HepG2 (cell line): Measurements from ENCODE around the gene PLVAP. TPM values are rescaled to one million over a fixed set of nuclear protein-coding genes. Genes with fewer than 3 reads are reported as not detected.

Experiments
- ATRX ChIP-seq: sonication (generic); formaldehyde crosslinking; IDR thresholded peaks from 2 replicates; pipeline ENCODE4 v1.4.0; 2020; ENCODE audit warnings: missing genetic modification reagents, borderline replicate concordance
- HDAC2 ChIP-seq: sonication (generic); formaldehyde crosslinking; IDR thresholded peaks from 2 replicates; pipeline ENCODE4 v1.4.0; 2020; ENCODE audit warnings: missing genetic modification reagents
- KLF16 ChIP-seq, 2 experiments: sonication (generic) in 1 of 2; formaldehyde crosslinking in 1 of 2; IDR thresholded peaks; 2 replicates each; pipeline versions ENCODE4 v1.6.1 to v1.8.0; 2016 to 2023; ENCODE audit warnings: missing genetic modification reagents in 2 of 2, missing compliant biosample characterization in 1 of 2
- LRRFIP1 ChIP-seq: sonication (generic); formaldehyde crosslinking; conservative IDR thresholded peaks from 2 replicates; pipeline ENCODE4 v1.4.0; 2020; ENCODE audit warnings: missing genetic modification reagents
- NBN ChIP-seq: fragments of 450-650 bp; conservative IDR thresholded peaks from 2 replicates; pipeline ENCODE4 v1.6.1; 2017
- REL ChIP-seq: sonication (generic); formaldehyde crosslinking; conservative IDR thresholded peaks from 2 replicates; pipeline ENCODE4 v1.8.0; 2022; ENCODE audit warnings: mild to moderate bottlenecking, missing genetic modification reagents, moderate library complexity
- RORA ChIP-seq: sonication (generic); formaldehyde crosslinking; IDR thresholded peaks from 2 replicates; pipeline ENCODE4 v1.5.0; 2020; ENCODE audit warnings: mild to moderate bottlenecking, missing genetic modification reagents, moderate library complexity
- TCF12 ChIP-seq, 2 experiments: fragments of 450-650 bp in 1 of 2; sonication (generic) in 1 of 2; formaldehyde crosslinking in 1 of 2; IDR thresholded peaks; 2 replicates each; pipeline versions ENCODE4 v1.6.1 to v1.8.0; 2017 to 2022; ENCODE audit warnings: antibody characterized with exemption in 1 of 2, mild to moderate bottlenecking in 1 of 2, missing genetic modification reagents in 1 of 2, moderate library complexity in 1 of 2
- TFE3 ChIP-seq: IDR thresholded peaks from 2 replicates; pipeline ENCODE4 v1.6.1; 2016
- ZFY ChIP-seq: sonication (generic); formaldehyde crosslinking; IDR thresholded peaks from 2 replicates; pipeline ENCODE4 v1.4.0; 2020; ENCODE audit warnings: missing genetic modification reagents
- ZNF136 ChIP-seq: sonication (generic); formaldehyde crosslinking; IDR thresholded peaks from 2 replicates; pipeline ENCODE4 v1.8.1; 2022; ENCODE audit warnings: low read depth, mild to moderate bottlenecking, moderate library complexity, missing genetic modification reagents
- ZNF232 ChIP-seq: sonication (generic); formaldehyde crosslinking; IDR thresholded peaks from 2 replicates; pipeline ENCODE4 v1.4.0; 2020; ENCODE audit warnings: missing genetic modification reagents, borderline replicate concordance
- ZNF24 ChIP-seq: fragments of 450-650 bp; IDR thresholded peaks from 2 replicates; pipeline ENCODE4 v1.6.1; 2017; ENCODE audit warnings: antibody characterized with exemption, mild to moderate bottlenecking
- ZNF30 ChIP-seq: sonication (generic); formaldehyde crosslinking; IDR thresholded peaks from 2 replicates; pipeline ENCODE4 v1.5.0; 2020; ENCODE audit warnings: mild to moderate bottlenecking, missing genetic modification reagents
- ZNF331 ChIP-seq: sonication (generic); formaldehyde crosslinking; IDR thresholded peaks from 2 replicates; pipeline ENCODE4 v1.4.0; 2020; ENCODE audit warnings: missing genetic modification reagents
- ZNF337 ChIP-seq: sonication (generic); formaldehyde crosslinking; IDR thresholded peaks from 2 replicates; pipeline ENCODE4 v1.5.1; 2020; ENCODE audit warnings: missing genetic modification reagents, low read depth, mild to moderate bottlenecking, borderline replicate concordance
- ZNF33A ChIP-seq: sonication (generic); formaldehyde crosslinking; IDR thresholded peaks from 2 replicates; pipeline ENCODE4 v1.5.1; 2020; ENCODE audit warnings: missing genetic modification reagents, mild to moderate bottlenecking, moderate library complexity, borderline replicate concordance
- ZNF34 ChIP-seq: sonication (generic); formaldehyde crosslinking; IDR thresholded peaks from 2 replicates; pipeline ENCODE4 v1.4.0; 2020; ENCODE audit warnings: mild to moderate bottlenecking, missing genetic modification reagents, borderline replicate concordance
- ZNF564 ChIP-seq: sonication (generic); formaldehyde crosslinking; IDR thresholded peaks from 2 replicates; pipeline ENCODE4 v1.8.1; 2023; ENCODE audit warnings: mild to moderate bottlenecking, missing genetic modification reagents
- ZNF572 ChIP-seq: sonication (generic); formaldehyde crosslinking; IDR thresholded peaks from 2 replicates; pipeline ENCODE4 v1.5.1; 2020; ENCODE audit warnings: mild to moderate bottlenecking, missing genetic modification reagents
- polyA plus RNA-seq, 8 experiments: library from polyadenylated mRNA; depleted of rRNA in 3 of 8; stranded (reverse) in 7 of 8; unstranded in 1 of 8; fragments of >200 nt; fragmentation: Illumina TruSeq in 4 of 8; extraction: Trizol in 4 of 8; gene quantifications; 2 replicates each; pipeline versions ENCODE4 v1.2.1 to v1.2.3, GENCODE V29; 2011 to 2016; ENCODE audit warnings: low read depth in 4 of 8, missing spikeins in 1 of 8, mixed read lengths in 1 of 8; ENCODE audit not compliant: insufficient read depth in 1 of 8
- total RNA-seq, 5 experiments: library from RNA; depleted of rRNA; stranded (reverse); fragments of >200 nt; fragmentation: Illumina TruSeq; extraction: Trizol; gene quantifications; 2 replicates each; pipeline ENCODE4 v1.2.3, GENCODE V29; 2016; ENCODE audit warnings: low read depth in 1 of 5
- TF ChIP-seq, protein P1 (sequence below): IDR thresholded peaks from 2 replicates; pipeline ENCODE4 v1.6.1; 2016; ENCODE audit warnings: low read depth, missing genetic modification reagents, missing compliant biosample characterization

The PLVAP gene
- total and polyA plus RNA-seq, 2 of the 13 experiments (the other 11 are each of a cell fraction or from before 2014, with no cell fraction given): 0.26 TPM; not detected in 1

DNA sequence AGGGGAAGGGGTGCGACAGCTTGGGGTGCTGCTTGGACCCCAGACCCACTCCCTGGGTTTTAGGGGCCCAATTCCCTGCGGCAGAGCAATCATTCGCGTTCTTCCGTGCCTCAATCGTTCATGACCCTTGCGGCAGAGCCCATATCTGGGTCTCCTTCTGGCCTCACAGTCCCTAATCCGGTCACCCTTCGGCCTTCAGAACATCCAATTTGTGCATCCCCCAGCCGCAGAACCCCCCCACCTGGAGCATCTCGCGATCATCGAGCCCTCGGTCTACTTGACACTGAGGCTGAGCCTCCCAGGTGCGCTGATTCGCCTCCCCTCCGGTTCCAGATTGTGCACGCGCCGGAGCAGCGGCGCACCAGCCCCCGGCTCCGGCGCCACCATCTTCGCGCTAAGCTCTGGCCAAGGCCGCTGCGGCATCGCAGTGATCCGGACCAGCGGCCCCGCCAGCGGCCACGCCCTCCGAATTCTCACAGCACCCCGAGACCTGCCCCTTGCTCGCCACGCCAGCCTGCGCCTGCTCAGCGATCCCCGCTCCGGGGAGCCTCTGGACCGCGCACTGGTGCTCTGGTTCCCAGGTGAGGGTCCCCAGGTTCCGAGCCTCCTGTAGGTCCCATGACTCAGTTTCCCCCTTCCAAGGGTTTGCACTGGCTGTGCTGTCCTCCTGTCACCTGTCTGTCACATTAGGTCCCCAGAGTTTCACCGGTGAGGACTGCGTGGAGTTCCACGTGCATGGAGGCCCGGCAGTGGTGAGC is 39.3 kb downstream of the PLVAP start (continued):
- TF ChIP-seq LRRFIP1 (CRISPR knock-in tag): no peak
- TF ChIP-seq ZNF232 (CRISPR knock-in tag): no peak
- no peak for TF ChIP-seq TCF12 (IDR thresholded peaks at IDR 0.05)
- no peak for TF ChIP-seq TCF12 (CRISPR knock-in tag; IDR thresholded peaks at IDR 0.05)
- TF ChIP-seq REL (CRISPR knock-in tag): 0 out of 2 replicates have a peak, but pooled peaks have one; percentile 54
- 0 out of 2 replicates have a peak, but pooled peaks have one; percentile 3 for TF ChIP-seq ZFY
- 0 out of 2 replicates have a peak, but pooled peaks have one; percentile 10 for TF ChIP-seq ZNF337 (CRISPR knock-in tag)
- TF ChIP-seq ZNF564 (CRISPR knock-in tag): no peak
- TF ChIP-seq ZNF572: 0 out of 2 replicates have a peak, but pooled peaks have one; percentile 35
- no peak for TF ChIP-seq HDAC2 (CRISPR knock-in tag)
- no peak for TF ChIP-seq NBN
- no peak for TF ChIP-seq ZNF24
- TF ChIP-seq KLF16 (CRISPR knock-in tag; IDR thresholded peaks at IDR 0.05): no peak
- TF ChIP-seq TFE3: no peak
- TF ChIP-seq ATRX (CRISPR knock-in tag): no peak
- TF ChIP-seq RORA (CRISPR knock-in tag): no peak
- TF ChIP-seq ZNF331 (CRISPR knock-in tag): 0 out of 2 replicates have a peak, but pooled peaks have one; percentile 29
- TF ChIP-seq ZNF136 (CRISPR knock-in tag): no peak
- no peak for TF ChIP-seq ZNF34
- TF ChIP-seq, protein P1, sequence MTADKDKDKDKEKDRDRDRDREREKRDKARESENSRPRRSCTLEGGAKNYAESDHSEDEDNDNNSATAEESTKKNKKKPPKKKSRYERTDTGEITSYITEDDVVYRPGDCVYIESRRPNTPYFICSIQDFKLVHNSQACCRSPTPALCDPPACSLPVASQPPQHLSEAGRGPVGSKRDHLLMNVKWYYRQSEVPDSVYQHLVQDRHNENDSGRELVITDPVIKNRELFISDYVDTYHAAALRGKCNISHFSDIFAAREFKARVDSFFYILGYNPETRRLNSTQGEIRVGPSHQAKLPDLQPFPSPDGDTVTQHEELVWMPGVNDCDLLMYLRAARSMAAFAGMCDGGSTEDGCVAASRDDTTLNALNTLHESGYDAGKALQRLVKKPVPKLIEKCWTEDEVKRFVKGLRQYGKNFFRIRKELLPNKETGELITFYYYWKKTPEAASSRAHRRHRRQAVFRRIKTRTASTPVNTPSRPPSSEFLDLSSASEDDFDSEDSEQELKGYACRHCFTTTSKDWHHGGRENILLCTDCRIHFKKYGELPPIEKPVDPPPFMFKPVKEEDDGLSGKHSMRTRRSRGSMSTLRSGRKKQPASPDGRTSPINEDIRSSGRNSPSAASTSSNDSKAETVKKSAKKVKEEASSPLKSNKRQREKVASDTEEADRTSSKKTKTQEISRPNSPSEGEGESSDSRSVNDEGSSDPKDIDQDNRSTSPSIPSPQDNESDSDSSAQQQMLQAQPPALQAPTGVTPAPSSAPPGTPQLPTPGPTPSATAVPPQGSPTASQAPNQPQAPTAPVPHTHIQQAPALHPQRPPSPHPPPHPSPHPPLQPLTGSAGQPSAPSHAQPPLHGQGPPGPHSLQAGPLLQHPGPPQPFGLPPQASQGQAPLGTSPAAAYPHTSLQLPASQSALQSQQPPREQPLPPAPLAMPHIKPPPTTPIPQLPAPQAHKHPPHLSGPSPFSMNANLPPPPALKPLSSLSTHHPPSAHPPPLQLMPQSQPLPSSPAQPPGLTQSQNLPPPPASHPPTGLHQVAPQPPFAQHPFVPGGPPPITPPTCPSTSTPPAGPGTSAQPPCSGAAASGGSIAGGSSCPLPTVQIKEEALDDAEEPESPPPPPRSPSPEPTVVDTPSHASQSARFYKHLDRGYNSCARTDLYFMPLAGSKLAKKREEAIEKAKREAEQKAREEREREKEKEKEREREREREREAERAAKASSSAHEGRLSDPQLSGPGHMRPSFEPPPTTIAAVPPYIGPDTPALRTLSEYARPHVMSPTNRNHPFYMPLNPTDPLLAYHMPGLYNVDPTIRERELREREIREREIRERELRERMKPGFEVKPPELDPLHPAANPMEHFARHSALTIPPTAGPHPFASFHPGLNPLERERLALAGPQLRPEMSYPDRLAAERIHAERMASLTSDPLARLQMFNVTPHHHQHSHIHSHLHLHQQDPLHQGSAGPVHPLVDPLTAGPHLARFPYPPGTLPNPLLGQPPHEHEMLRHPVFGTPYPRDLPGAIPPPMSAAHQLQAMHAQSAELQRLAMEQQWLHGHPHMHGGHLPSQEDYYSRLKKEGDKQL (CRISPR knock-in tag): no peak
- TF ChIP-seq ZNF33A (CRISPR knock-in tag): no peak
- no peak for TF ChIP-seq ZNF30
